ENCODE measurements around the gene EEFSEC.

EEFSEC gene

GRCh38 chr3:128353361-128353965 lies 200.2 kb downstream of the EEFSEC start:
- DNase-seq (ENCODE audit: low read depth) = no peak

- no peak for DNase-seq (ENCODE audit: low read depth)
These were observed 200.9 kb downstream of the EEFSEC start for GRCh38 chr3:128353991-128354687.

GRCh38 chr3:128354788-128355542 lies 201.7 kb downstream of the EEFSEC start:
- no peak for DNase-seq (ENCODE audit: low read depth)

GRCh38 chr3:128355543-128355919 lies 202.2 kb downstream of the EEFSEC start:
- DNase-seq (ENCODE audit: low read depth) = no peak

- DNase-seq (ENCODE audit: low read depth) = no peak
These were observed 203.5 kb downstream of the EEFSEC start for GRCh38 chr3:128356822-128357221.

- no peak for DNase-seq (ENCODE audit: low read depth)
These were observed 204.3 kb downstream of the EEFSEC start for GRCh38 chr3:128357538-128357937.

GRCh38 chr3:128358156-128358895 lies 205.0 kb downstream of the EEFSEC start:
- DNase-seq (ENCODE audit: low read depth) = no peak

- DNase-seq (ENCODE audit: low read depth) = no peak
These were observed 205.9 kb downstream of the EEFSEC start for GRCh38 chr3:128359060-128359664.

GRCh38 chr3:128359846-128360642 lies 206.8 kb downstream of the EEFSEC start:
- DNase-seq (ENCODE audit: low read depth) = no peak

GRCh38 chr3:128360705-128361271 lies 207.5 kb downstream of the EEFSEC start:
- DNase-seq (ENCODE audit: low read depth) = no peak

GRCh38 chr3:128362026-128362965 lies 209.0 kb downstream of the EEFSEC start:
- no peak for DNase-seq (ENCODE audit: low read depth)

GRCh38 chr3:128364291-128364690 lies 211.0 kb downstream of the EEFSEC start:
- DNase-seq (ENCODE audit: low read depth) = no peak

- no peak for DNase-seq (ENCODE audit: low read depth)
These were observed 211.6 kb downstream of the EEFSEC start for GRCh38 chr3:128364808-128365360.

- DNase-seq (ENCODE audit: low read depth) = no peak
These were observed 212.9 kb downstream of the EEFSEC start for GRCh38 chr3:128366136-128366535.

- no peak for DNase-seq (ENCODE audit: low read depth)
These were observed 213.4 kb downstream of the EEFSEC start for GRCh38 chr3:128366652-128367051.

- DNase-seq (ENCODE audit: low read depth) = no peak
These were observed 213.9 kb downstream of the EEFSEC start for GRCh38 chr3:128367221-128367620.

GRCh38 chr3:128367761-128368160 lies 214.5 kb downstream of the EEFSEC start:
- no peak for DNase-seq (ENCODE audit: low read depth)

GRCh38 chr3:128368626-128369025 lies 215.3 kb downstream of the EEFSEC start:
- DNase-seq (ENCODE audit: low read depth) = no peak

- DNase-seq (ENCODE audit: low read depth) = no peak
These were observed 215.9 kb downstream of the EEFSEC start for GRCh38 chr3:128369121-128369703.

All from stimulated activated CD4-positive, alpha-beta T cell treated with anti-CD3 and anti-CD28 coated beads, Interleukin-2, amount 100 ng/mL, for 4 hours (primary cell).